ENCODE data around the gene TEKTIP1.
"Not testable (repeated sequence)": the region's sequence is repeated elsewhere in the genome, so short reads cannot be mapped to it uniquely, and the experiment has no call there.

The TEKTIP1 gene

DNA sequence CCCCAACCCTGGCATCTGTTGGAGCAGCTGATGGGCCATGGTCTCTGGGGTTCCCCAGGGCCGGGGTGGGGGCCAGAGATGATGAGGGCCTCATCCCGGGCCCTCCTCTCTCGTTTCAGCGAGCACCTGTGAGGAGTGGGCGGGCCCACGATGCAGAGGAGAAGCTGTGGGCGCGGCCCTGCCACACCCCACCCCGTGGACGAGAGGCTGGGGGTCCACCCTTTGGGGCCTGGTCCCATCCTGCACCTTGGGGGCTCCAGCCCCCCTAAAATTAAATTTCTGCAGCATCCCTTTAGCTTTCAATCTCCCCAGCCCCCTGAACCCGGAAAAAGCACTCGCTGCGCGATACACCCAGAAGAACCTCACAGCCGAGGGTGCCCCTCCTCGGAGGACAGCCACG, 39.4 kb downstream of the TEKTIP1 start:
- no peak for TF ChIP-seq ZNF274 (IDR thresholded peaks at IDR 0.05; ENCODE audit: low read depth, low read length)
- no peak overlapping the region for H3K4me3 ChIP-seq (ENCODE audit: low read length)

DNA sequence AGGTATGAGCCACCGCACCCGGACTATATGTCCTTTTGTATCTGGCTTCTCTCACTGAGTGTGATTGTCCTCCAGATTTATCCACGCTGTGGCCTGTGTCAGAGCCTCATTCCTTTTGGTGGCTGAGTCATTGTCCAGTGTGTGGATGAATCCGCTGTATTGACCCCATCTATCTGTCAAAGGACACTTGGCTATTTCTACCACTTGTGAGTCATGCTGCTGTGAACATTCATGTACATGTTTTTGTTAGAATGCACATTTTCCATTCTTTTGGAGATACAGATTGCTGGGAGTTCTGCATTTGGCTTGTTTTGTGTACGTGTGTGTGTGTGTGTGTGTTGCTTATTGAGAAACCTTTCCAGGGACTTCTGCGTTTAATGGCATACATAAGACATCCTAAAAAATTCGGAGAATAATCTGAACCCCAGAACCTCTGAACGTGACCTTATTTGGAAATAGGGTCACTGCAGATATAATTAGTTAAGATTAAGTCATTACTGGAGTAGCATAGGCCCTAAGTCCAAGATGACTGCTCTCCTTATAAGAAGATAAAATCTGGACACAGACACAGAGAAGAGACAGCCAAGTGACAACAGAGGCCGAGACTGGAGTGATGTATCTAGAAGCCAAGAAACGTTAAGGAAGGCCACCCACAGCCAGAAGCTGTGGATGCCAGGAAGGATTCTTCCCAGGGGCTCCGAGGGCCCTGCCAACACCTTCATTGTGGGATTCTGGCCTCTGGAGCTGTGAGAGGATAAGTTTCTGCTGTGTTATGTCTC, 41.4 kb downstream of the TEKTIP1 start:
- TF ChIP-seq ZNF274 (IDR thresholded peaks at IDR 0.05; ENCODE audit: low read depth, low read length): no peak
- H3K4me3 ChIP-seq (ENCODE audit: low read length): no peak overlapping the region

DNA sequence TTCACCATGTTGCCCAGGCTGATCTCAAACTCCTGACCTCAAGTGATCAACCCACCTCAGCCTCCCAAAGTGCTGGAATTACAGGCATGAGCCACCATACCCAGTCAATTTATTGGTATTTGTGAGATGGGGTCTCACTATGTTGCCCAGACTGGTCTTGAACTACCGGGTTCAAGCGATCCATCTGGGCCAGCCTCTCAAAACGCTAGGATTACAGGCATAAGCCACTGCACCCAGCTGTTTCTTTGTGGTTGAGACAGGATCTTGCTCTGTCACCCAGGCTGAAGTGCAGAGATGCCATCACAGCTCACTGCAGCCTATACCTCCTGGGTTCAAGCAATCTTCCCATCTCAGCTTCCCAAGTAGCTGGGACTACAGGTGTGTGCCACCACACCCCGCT, 42.8 kb downstream of the TEKTIP1 start:
- not testable (repeated sequence) for H3K4me3 ChIP-seq (ENCODE audit: low read length)

DNA sequence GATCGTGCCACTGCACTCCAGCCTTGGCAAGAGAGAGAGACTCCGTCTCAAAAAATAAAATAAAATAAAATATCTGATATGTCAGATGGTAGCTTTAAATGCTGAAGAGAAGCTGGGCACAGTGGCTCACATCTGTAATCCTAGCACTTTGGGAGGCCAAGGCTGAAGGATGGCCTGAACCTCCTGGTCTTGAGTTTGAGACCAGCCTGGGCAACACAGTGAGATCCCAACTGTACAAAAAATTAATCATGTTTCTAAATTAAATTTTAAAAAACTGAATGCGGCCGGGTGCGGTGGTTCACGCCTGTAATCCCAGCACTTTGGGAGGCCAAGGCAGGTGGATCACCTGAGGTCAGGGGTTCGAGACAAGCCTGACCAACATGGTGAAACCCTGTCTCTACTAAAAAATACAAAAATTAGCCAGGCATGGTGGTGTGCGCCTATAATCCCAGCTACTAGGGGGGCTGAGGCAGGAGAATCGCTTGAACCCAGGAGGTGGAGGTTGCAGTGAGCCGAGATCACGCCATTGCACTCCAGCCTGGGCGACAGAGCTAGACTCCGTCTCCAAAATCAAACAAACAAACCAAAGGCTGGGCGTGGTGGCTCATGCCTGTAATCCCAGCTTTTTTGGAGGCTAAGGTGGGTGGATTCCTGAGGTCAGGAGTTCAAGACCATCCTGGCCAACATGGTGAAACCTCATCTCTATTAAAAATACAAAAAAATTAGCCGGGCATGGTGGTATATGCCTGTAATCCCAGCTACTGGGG, 45.2 kb downstream of the TEKTIP1 start:
- H3K4me3 ChIP-seq (ENCODE audit: low read length): not testable (repeated sequence)

DNA sequence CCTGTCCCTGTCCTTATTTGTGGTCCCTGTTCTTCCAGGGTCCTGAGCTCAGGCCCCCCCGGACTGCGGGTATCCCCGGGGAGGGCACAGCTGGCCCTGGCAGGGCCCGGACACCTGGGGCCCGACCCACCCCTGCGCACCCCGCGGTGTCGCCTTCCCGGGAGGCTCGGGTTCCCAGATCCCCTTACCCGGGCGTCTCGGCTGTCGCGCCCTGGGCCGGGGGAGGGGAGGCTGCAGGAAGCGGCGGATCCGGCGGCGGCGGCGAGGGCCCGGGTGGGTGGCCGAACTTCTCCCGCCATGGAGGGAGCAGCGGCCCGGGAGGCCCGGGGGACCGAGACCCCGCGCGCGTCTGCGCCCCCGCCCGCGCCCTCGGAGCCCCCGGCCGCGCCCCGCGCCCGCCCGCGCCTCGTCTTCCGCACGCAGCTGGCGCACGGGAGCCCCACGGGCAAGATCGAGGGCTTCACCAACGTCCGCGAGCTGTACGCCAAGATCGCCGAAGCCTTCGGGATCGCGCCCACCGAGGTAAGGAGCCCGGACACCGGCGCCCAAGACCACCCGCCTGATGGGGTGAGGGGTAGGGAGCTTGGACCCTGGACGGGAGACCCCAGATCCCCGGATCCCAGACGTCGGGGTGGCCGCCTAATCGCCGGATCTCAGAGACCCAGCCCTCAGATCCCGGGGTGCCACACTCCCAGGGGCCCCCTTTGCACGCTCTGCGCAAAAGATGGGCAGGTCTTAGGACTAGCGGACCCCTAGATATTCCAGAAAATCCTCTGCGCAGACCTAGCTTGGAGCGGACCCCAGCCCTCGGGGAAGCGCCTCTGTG, 46.5 kb downstream of the TEKTIP1 start, which contains the start of gene GIPC3:
Gene GIPC3 (plus strand): TSS at position 178 of the 826 bp plus-strand sequence. CDS start 120 bp downstream, at position 298.
- no peak for TF ChIP-seq ZNF274 (IDR thresholded peaks at IDR 0.05; ENCODE audit: low read depth, low read length)
- no peak within 1 kb of the TSS for H3K4me3 ChIP-seq (ENCODE audit: low read length)

DNA sequence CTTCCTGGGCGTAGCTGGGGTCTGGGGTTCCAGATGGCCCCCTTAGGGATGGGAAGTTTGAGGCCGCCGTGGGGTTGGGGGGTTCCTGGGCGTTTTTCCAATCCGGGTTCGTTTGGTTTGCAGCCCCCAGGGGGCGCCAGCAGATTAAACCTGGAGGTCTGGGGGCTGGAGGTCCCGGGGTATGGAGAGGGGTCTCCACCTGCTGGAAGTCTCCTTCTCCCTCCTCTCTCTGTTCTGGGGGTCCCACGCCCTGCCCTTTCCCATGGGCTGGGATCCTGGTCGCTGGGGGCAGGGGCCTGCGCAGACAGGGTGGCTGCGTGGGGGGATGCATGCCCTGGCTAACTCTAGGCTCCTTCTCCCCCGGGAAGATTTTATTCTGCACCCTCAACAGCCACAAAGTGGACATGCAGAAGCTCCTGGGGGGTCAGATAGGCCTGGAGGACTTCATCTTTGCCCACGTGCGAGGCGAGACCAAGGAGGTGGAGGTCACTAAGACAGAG, 47.2 kb downstream of the TEKTIP1 start:
- H3K4me3 ChIP-seq (ENCODE audit: low read length): no peak overlapping the region
- no peak for TF ChIP-seq ZNF274 (IDR thresholded peaks at IDR 0.05; ENCODE audit: low read depth, low read length)

DNA sequence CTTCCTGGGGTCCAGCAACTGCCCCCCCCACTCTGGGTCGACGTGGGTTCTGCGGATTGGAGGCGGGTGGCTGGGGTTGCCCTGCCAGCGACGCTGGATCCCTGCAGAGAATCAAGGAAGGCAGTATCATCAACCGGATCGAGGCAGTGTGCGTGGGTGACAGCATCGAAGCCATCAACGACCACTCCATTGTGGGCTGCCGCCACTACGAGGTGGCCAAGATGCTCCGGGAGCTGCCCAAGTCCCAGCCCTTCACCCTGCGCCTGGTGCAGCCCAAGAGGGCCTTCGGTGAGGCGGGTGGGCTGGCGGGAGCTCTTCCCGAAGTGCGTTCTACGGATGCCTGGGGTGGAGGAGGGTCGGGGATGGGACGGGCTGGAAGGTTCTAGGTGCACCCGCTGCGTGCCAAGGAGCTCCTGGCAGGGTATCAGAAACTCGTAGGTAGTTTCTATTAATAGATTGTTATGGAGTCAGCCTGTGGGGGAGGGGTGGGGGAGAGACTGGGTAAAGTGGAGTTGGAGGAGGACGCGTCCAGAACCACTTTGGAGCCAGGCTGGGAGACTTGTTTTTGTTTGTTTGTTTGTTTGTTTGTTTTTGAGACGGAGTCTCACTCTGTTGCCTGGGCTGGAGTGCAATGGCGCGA, 47.9 kb downstream of the TEKTIP1 start:
- no peak for TF ChIP-seq ZNF274 (IDR thresholded peaks at IDR 0.05; ENCODE audit: low read depth, low read length)
- no peak overlapping the region for H3K4me3 ChIP-seq (ENCODE audit: low read length)

DNA sequence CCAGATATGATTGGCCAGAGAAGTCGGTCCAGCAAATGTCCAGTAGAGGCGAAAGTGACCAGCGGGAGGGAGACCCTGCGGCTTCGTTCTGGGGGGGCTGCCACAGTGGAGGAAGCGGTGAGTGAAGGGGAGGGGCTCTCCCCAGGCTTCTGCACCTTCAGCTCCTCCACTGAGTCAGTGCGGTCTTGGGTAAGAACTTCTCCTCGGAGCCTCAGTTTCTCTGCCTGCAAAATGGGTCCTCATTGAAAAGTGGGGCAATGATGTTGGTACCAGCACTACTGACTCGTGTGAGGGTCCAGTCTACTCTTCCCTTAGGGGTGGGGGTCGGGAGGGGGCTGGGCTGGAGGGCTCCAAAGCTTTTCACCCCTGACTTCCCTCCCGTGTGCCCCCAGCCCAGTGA, 50.5 kb downstream of the TEKTIP1 start:
- H3K4me3 ChIP-seq (ENCODE audit: low read length): no peak overlapping the region
- TF ChIP-seq ZNF274 (IDR thresholded peaks at IDR 0.05; ENCODE audit: low read depth, low read length): no peak

DNA sequence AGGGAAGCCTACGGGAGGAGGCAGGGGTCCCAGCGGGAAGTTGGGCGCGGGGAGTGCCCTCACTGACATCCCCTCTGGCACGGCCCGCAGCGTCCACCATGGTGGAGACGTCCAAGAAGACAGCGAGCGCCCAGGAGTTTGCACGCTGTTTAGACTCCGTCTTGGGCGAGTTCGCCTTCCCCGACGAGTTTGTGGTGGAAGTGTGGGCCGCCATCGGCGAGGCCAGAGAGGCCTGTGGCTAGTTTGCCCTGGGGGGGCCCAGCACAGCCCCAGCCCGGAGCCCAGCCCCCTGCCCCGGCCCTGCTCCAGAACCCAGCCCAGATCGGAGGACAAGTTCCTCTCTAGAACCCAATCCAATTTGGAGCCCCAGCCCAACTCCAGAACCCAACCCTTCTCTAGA, 51.0 kb downstream of the TEKTIP1 start:
- H3K4me3 ChIP-seq (ENCODE audit: low read length): no peak overlapping the region
- TF ChIP-seq ZNF274 (IDR thresholded peaks at IDR 0.05; ENCODE audit: low read depth, low read length): no peak

DNA sequence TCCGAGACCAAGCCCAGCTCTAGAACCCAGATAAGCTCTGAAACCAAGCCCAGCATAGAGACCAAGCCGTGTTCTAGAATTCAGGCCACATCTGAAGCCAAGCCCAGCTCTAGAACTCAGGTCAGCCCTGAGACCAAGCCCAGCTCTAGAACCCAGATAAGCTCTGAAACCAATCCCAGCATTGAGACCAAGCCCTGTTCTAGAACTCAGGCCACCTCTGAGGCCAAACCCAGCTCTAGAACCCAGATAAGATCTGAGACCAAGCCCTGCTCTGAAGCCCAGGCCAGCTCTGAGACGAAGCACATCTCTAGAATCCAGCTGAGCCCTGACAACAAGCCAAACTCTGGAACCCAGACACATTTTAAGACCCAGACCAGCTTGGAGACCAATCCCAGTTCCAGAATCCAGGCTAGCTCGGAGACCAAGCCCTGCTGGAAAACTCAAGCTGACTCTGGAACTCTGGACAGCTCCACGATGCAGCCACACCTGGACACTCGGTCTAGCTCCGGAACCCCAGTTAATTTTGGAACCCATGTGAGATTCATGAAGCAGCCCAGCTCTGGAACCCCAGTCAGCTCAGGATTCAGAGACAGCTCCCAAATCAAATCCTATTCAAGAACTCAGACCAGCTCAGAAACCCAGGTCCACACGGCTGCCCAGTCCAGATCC, 52.2 kb downstream of the TEKTIP1 start:
- no peak for TF ChIP-seq ZNF274 (IDR thresholded peaks at IDR 0.05; ENCODE audit: low read depth, low read length)

DNA sequence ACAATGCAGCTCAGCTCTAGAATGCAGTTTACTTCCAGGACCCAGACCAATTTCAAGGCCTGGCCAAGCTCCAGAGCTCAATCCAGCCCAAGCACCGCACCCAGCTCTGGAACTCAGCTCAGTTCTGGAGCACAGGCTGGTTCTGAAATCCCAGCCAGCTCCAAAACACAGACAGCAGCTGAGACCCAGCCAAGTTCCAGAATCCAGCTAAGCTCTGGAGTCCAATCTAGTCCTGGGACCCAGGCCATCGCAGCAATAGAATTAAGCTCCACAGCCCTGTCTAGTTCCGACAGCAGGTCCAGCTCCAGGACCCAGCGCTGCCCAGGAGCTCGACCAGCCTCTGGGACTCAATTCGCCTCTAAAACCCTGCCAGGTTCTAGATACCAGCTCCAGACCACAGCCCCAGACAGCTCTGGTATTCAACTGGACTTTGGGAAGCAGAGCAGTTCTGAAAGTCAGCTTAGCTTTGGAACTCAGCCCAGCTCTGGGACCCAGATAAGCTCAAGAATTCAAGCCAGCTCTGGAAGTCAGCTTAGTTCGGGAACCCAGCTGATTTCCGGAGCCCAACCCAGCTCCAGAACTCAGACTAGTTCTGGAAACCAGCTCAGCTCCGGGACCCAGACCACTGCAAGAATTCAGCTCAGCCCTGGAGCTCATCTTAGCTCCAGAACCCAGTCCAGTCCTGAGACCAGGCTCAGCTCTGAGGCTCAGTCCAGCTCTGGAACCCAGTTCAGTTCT, 53.1 kb downstream of the TEKTIP1 start:
- no peak overlapping the region for H3K4me3 ChIP-seq (ENCODE audit: low read length)
- TF ChIP-seq ZNF274 (IDR thresholded peaks at IDR 0.05; ENCODE audit: low read depth, low read length): no peak

More for the DNA sequence above, 52.2 kb downstream of the TEKTIP1 start:
- H3K4me3 ChIP-seq (ENCODE audit: low read length): no peak overlapping the region

DNA sequence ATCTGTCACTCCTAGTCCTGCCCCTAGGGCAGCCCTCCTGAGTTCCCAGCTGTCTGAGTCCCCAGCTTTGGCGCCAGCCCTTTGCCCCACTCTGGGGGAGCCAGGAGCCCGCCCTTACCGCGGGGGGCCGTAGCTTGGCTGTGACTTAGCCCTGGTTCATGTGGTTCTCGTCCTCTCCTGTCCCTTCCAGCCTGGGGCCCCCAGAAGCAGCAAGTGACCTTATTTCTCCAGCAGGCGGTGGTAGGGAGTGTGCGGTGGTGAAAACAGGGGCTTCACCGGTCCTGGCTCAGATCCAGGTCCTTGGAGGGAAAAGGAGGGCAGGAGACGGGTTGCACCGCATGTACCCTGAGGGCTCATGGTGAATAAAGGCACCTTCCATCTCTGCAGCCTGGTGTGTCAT, 54.2 kb downstream of the TEKTIP1 start:
- no peak overlapping the region for H3K4me3 ChIP-seq (ENCODE audit: low read length)
- TF ChIP-seq ZNF274 (IDR thresholded peaks at IDR 0.05; ENCODE audit: low read depth, low read length): no peak

Data from GM08714 (cell line).